AG20443 (cell line): ENCODE data around the gene ARHGAP4.

Source experiments
- DNase-seq: peaks from one replicate; pipeline ENCODE4 v3.0.0; 2012; ENCODE audit warnings: low spot score, mixed read lengths

The ARHGAP4 gene

DNA sequence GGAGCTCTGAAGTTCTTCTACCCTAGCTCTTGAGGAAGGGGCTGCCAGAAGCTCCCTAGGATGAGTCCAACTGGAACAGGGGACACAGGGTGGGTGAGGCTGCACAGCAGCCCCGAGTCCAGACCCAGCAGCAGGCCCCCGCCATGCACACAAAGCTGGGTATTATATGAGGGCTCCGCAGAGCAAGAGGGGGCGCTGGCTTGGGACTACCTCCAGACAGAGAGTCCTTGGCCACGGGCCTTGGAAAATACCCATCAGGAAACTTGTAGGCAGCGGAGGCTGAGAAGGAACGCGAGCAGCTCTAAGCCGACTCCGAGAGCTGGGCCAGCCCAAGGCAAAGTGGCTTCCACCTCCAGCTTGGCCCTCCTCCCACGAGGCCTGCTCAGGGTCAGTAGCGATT is 37.5 kb upstream of the ARHGAP4 start:
- no peak for DNase-seq

- DNase-seq: no peak
These were observed 35.2 kb upstream of the ARHGAP4 start for GRCh38 chrX:153961292-153961691.

- no peak for DNase-seq
These were observed 34.7 kb upstream of the ARHGAP4 start for GRCh38 chrX:153960786-153961185.

DNA sequence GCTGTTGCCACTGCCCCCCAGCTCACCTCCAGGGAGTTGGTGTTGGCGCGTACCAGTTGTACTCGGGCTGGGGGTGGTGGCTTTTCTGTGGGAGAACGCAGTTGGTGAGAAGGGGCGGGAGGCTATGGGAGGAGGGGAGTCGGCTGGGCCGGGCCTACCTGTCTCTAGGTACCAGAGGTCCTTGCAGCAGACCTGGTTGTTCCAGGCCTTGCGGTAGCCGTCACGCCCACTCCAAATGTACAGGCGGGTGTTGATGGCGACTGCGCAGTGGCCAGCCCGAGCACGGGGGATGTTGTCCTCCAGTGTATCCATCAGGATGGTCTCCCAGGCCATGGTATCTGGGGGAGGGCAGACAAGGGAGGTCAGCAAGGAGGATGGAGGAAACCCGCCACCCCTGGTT is 34.0 kb upstream of the ARHGAP4 start:
- DNase-seq: no peak

- no peak for DNase-seq
These were observed 33.6 kb upstream of the ARHGAP4 start for GRCh38 chrX:153959649-153960048.

GRCh38 chrX:153958605-153959004 is 32.5 kb upstream of the ARHGAP4 start:
- no peak for DNase-seq

GRCh38 chrX:153957224-153957623 is 31.2 kb upstream of the ARHGAP4 start:
- no peak for DNase-seq

- no peak for DNase-seq
These were observed 30.2 kb upstream of the ARHGAP4 start for GRCh38 chrX:153956044-153956907.

DNA sequence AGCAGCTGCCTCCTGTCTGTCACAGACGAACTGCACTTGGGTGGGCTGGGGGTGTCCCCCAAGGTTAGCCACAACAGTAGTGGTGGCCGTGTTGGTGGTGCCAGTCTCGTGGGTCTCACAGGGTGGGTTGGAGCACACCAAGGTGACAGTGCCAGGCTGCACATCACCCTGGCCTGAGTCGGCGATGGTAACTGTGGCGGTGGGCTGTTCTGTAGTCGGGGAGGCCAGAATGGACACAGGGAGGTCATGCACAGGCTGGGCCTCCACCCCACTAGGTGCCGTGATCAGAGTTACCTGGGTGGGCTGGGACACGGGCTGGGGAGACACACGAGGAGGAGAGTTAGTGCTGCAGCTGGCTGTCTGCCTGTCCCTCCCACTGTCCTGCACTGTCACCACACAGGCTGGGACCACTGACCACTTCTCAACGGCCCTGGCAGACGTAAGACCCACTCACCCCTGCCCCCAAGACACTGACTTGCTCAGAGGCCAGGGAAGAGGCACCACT is 29.2 kb upstream of the ARHGAP4 start:
- no peak for DNase-seq

DNA sequence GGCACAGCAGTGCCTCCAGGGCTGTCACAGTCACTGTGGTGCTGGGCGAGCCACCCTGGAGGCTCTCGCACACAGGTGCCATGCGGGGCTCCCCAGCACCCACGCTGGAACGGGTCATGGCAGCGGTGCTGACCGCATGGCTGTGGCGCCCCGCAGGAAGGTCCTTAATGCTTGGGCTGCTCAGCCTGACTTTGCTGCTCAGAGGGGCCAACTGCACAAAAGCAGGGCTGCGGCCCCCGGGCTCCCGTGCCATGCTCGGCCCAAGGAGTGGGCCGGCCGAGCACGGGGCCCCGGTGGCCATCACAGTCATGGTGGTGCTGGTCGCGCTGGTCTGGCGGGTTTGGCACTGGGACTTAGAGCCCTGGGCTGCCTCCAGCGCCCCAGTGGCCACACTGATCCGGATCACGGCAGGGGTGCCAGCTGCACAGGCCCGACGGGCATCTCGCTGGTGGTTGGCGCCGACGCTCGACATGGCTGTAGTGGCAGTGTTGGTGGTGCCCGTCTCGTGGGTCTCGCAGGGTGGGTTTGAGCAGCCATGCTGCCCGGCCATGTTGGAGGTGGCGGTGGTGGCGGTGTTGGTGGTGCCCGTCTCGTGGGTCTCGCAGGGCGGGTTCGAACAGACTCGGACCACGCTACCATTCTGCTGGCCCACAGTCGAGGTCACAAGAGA is 28.6 kb upstream of the ARHGAP4 start:
- DNase-seq: no peak

- DNase-seq: no peak
These were observed 28.0 kb upstream of the ARHGAP4 start for GRCh38 chrX:153953892-153954557.

- DNase-seq: peak; percentile 81
These were observed 27.3 kb upstream of the ARHGAP4 start for GRCh38 chrX:153953342-153953830.

GRCh38 chrX:153952373-153953026 is 26.4 kb upstream of the ARHGAP4 start:
- DNase-seq: no peak

GRCh38 chrX:153951683-153952372 is 25.8 kb upstream of the ARHGAP4 start:
- no peak for DNase-seq

DNA sequence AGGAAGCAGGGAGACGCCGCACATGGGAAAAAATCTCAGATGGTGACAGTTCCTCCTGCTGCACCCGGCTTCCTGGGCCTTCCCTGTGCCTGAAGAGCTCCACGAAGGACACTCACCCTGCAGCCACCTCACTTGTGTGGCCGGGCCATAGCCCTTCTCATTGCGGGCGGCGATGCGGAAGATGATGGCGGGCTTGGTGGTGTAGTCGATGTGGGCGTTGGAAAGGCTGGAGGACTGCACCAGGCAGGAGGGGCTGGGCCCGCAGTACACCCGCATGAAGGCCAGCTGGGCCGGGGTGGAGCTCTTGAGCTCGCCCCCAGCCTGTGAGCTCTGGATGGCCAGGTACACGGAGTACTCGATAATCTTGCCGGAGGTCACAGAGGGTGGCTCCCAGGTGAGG is 24.1 kb upstream of the ARHGAP4 start:
- DNase-seq: no peak

GRCh38 chrX:153948847-153949805 is 23.1 kb upstream of the ARHGAP4 start:
- no peak for DNase-seq

DNA sequence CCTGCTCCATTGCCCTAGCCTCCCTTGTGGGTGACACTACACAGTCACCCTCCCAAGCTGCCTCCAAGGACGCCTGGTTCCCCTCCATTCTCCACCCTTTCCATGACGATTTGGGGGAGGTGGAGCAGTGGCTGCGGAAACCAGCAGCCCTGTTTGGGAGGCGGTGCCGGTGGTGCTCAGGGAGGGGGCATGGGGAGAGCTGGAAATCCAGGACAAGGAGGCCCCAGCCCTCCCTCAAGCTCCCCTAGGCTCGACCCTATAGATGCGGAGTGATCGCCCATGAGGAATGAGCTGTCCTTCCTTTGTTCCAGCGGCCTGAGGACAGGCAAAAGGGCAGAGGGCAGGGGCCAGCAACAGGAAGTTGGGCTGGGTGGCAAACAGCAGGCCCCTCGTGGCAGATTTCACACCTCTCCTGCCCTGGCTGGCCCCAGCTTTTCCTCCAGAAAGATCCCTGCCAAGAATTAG is 22.0 kb upstream of the ARHGAP4 start:
- DNase-seq: no peak

DNA sequence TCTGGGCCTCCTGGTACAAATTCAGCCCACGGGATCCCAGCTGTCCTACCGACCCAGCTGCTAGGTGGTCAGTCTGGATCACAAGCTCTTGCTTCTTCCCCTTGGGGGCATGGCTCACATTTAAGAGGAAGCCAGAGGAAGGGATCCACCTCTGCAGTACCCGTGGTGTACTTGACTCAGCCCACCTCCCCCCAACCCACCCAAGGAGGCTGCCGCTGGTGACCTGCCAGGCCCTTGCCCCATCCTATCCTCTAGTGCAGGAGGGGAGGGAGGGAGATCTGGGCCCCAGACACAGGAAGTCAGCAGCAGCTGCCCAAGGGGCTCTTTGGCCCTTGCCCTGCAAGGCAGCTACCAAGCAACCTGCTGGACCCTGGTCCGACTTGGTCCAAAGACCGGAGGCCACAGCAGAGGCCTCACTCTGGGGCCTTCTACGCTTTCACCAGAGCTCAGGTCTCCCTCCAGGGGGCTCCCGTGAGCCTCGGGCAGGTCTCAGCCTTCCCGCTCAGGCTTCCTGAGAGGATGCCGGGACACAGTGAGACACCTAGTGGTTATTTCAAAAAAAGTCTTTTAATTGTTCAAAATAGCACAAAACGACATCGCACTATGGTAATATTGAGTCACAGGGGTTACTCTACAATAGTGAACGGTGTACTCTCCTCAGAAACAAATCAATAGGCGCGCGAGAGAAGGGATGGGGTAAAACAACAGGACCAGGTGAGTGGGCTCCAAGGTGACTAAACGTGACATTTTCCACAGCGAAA is 21.1 kb upstream of the ARHGAP4 start:
- peak; percentile 81 for DNase-seq
